WTC11 (cell line): ENCODE results near the gene CBX5. TPM values are rescaled to one million over a fixed set of nuclear protein-coding genes. Genes with fewer than 3 reads are reported as not detected.
A peak's percentile ranks its signal among the peaks of the same experiment; 100 is the strongest.

Experiments
- ATAC-seq: fragments of 200-7000 bp; cut with Tn5 transposase; 2 replicates; pipeline ENCODE4 v1.10.0; 2021; ENCODE audit warnings: mild to moderate bottlenecking, moderate library complexity
- CTCF ChIA-PET: fragments of 300-600 bp; sonication (Branson Sonifier 250); formaldehyde crosslinking; loops from one replicate; lab custom pipeline; 2021; ENCODE audit warnings: antibody characterized with exemption; lab: Charles Lee
- POLR2A ChIA-PET: fragments of 350-600 bp; sonication (Branson Sonifier 250); formaldehyde crosslinking; loops from one replicate; lab custom pipeline; 2021; ENCODE audit warnings: antibody characterized with exemption; lab: Charles Lee
- DNase-seq: peaks from one replicate; pipeline ENCODE4 v3.0.0; 2021; ENCODE audit warnings: low spot score
- H3K27ac Mint-ChIP-seq: 2 replicates; pipeline ENCODE4 v1.8.0; 2021; ENCODE audit warnings: mixed read lengths
- H3K27me3 Mint-ChIP-seq: 2 replicates; pipeline ENCODE4 v1.8.0; 2021; ENCODE audit warnings: low read depth, mild to moderate bottlenecking, moderate library complexity, mixed read lengths
- H3K36me3 Mint-ChIP-seq: 2 replicates; pipeline ENCODE4 v1.8.0; 2021; ENCODE audit warnings: mixed read lengths
- H3K4me1 Mint-ChIP-seq: 2 replicates; pipeline ENCODE4 v1.8.0; 2022; ENCODE audit warnings: mixed read lengths
- H3K4me3 Mint-ChIP-seq: 2 replicates; pipeline ENCODE4 v1.8.0; 2021; ENCODE audit warnings: mild to moderate bottlenecking, moderate library complexity, mixed read lengths
- H3K9me3 Mint-ChIP-seq: 2 replicates; pipeline ENCODE4 v1.8.0; 2021; ENCODE audit warnings: mixed read lengths
- AFF4 ChIP-seq: sonication (generic); formaldehyde crosslinking; IDR thresholded peaks from 2 replicates; pipeline ENCODE4 v1.8.1; 2023; ENCODE audit warnings: mild to moderate bottlenecking, missing genetic modification reagents, borderline replicate concordance
- ATF3 ChIP-seq: sonication (generic); formaldehyde crosslinking; conservative IDR thresholded peaks from 2 replicates; pipeline ENCODE4 v1.8.1; 2022; ENCODE audit warnings: mild to moderate bottlenecking, missing genetic modification reagents
- CDX4 ChIP-seq: fragments of 250-450 bp; sonication (Bioruptor Pico); IDR thresholded peaks from 2 replicates; pipeline ENCODE4 v1.9.0; 2021; ENCODE audit warnings: moderate library complexity, mild to moderate bottlenecking, inconsistent platforms, borderline replicate concordance
- CREB1 ChIP-seq: sonication (generic); formaldehyde crosslinking; IDR thresholded peaks from 2 replicates; pipeline ENCODE4 v1.8.0; 2023; ENCODE audit warnings: mild to moderate bottlenecking, missing genetic modification reagents
- EMX1 ChIP-seq: fragments of 250-450 bp; sonication (Bioruptor Pico); IDR thresholded peaks from 2 replicates; pipeline ENCODE4 v1.8.0; 2021; ENCODE audit warnings: mild to moderate bottlenecking
- FOXP4 ChIP-seq: sonication (generic); formaldehyde crosslinking; IDR thresholded peaks from 2 replicates; pipeline ENCODE4 v1.8.0; 2022; ENCODE audit warnings: mild to moderate bottlenecking, missing genetic modification reagents
- IRF2 ChIP-seq: sonication (generic); formaldehyde crosslinking; IDR thresholded peaks from 2 replicates; pipeline ENCODE4 v1.8.0; 2022; ENCODE audit warnings: low read depth, missing genetic modification reagents, borderline replicate concordance
- NFATC4 ChIP-seq: fragments of 250-450 bp; sonication (Bioruptor Pico); IDR thresholded peaks from 2 replicates; pipeline ENCODE4 v1.9.0; 2021; ENCODE audit warnings: mild to moderate bottlenecking
- NR1H2 ChIP-seq: sonication (generic); formaldehyde crosslinking; IDR thresholded peaks from 2 replicates; pipeline ENCODE4 v1.9.0; 2021; ENCODE audit warnings: mild to moderate bottlenecking, moderate library complexity, missing genetic modification reagents
- SMAD4 ChIP-seq: sonication (generic); formaldehyde crosslinking; IDR thresholded peaks from 2 replicates; pipeline ENCODE4 v1.8.0; 2022; ENCODE audit warnings: mild to moderate bottlenecking, missing genetic modification reagents
- USF1 ChIP-seq: sonication (generic); formaldehyde crosslinking; IDR thresholded peaks from 2 replicates; pipeline ENCODE4 v1.8.0; 2022; ENCODE audit warnings: mild to moderate bottlenecking, missing genetic modification reagents
- ZBTB43 ChIP-seq: sonication (generic); formaldehyde crosslinking; IDR thresholded peaks from 2 replicates; pipeline ENCODE4 v1.8.1; 2023; ENCODE audit warnings: mild to moderate bottlenecking, missing genetic modification reagents
- ZMAT4 ChIP-seq: fragments of 250-450 bp; sonication (Bioruptor Pico); IDR thresholded peaks from 2 replicates; pipeline ENCODE4 v1.9.0; 2021; ENCODE audit warnings: mild to moderate bottlenecking
- ZNF396 ChIP-seq: fragments of 250-450 bp; sonication (Bioruptor Pico); IDR thresholded peaks from 2 replicates; pipeline ENCODE4 v1.8.0; 2021; ENCODE audit warnings: mild to moderate bottlenecking, moderate library complexity, borderline replicate concordance
- ZNF423 ChIP-seq: fragments of 250-450 bp; sonication (Bioruptor Pico); IDR thresholded peaks from 2 replicates; pipeline ENCODE4 v2.1.2; 2022; ENCODE audit warnings: mild to moderate bottlenecking, moderate library complexity
- ZNF532 ChIP-seq: fragments of 250-450 bp; sonication (Bioruptor Pico); IDR thresholded peaks from 2 replicates; pipeline ENCODE4 v1.9.0; 2021; ENCODE audit warnings: mild to moderate bottlenecking, borderline replicate concordance
- ZNF671 ChIP-seq: fragments of 250-450 bp; sonication (Bioruptor Pico); IDR thresholded peaks from 2 replicates; pipeline ENCODE4 v1.8.0; 2021; ENCODE audit warnings: mild to moderate bottlenecking
- ZSCAN18 ChIP-seq: fragments of 250-450 bp; sonication (Bioruptor Pico); IDR thresholded peaks from 2 replicates; pipeline ENCODE4 v2.1.2; 2022; ENCODE audit warnings: mild to moderate bottlenecking, moderate library complexity
- total RNA-seq: library from RNA; stranded (reverse); gene quantifications from 3 replicates; pipeline ENCODE4 v1.2.3, GENCODE V29; 2021

The CBX5 gene
- total RNA-seq, 1 experiment from 2014 or later = 182 TPM

GRCh38 chr12:54217774-54218241 is 62.1 kb downstream of the CBX5 start:
- ATAC-seq (peak; percentile 59), DNase-seq (peak; percentile 91)
- Mint-ChIP-seq H3K27me3 (peaks cover 53% of the 10 kb centered on the region), H3K9me3 (no peaks in the 10 kb centered on the region), H3K4me3 (peak overlapping the region; percentile 75), H3K27ac (no peak overlapping the region), H3K36me3 (no peaks in the 10 kb centered on the region), H3K4me1 (peaks cover 33% of the 10 kb centered on the region)
- ChIA-PET POLR2A (interaction anchor here (0.6 to 0.9 kb wide), 2 partner anchors 41 to 62 kb away, joined by 3 to 5 read pairs; partner anchors contain the start of genes CBX5 and HNRNPA1), CTCF (interaction anchor here (0.6 to 2.2 kb wide), 15 partner anchors 10 to 460 kb away, joined by 3 to 11 read pairs (median 5); partner anchors contain the start of genes CBX5, COPZ1, HNRNPA1 and HOXC10)
- TF ChIP-seq FOXP4 (peak; percentile 55; the same call in 1 of the 2 replicates), ZNF671 (CRISPR knock-in tag) (no peak), EMX1 (CRISPR knock-in tag) (no peak), SMAD4 (CRISPR knock-in tag) (no peak), ZBTB43 (CRISPR knock-in tag) (0 out of 2 replicates have a peak, but pooled peaks have one; percentile 42), CDX4 (no peak), ZNF532 (CRISPR knock-in tag) (no peak), IRF2 (no peak), ATF3 (CRISPR knock-in tag) (0 out of 2 replicates have a peak, but pooled peaks have one; percentile 12), USF1 (CRISPR knock-in tag) (no peak), CREB1 (CRISPR knock-in tag) (no peak), AFF4 (CRISPR knock-in tag) (no peak), NFATC4 (CRISPR knock-in tag) (no peak), ZMAT4 (CRISPR knock-in tag) (no peak), ZNF423 (no peak), ZSCAN18 (CRISPR knock-in tag) (no peak), ZNF396 (no peak), NR1H2 (CRISPR knock-in tag) (no peak)
